ENCODE results near the gene PLEKHH3.

The PLEKHH3 gene

GRCh38 chr17:42680331-42680808 lies 3.6 kb upstream of the PLEKHH3 start:
- peak overlapping the region; percentile 99 for H3K27ac ChIP-seq
- TF ChIP-seq ZFX (IDR thresholded peaks at IDR 0.05; ENCODE audit: borderline replicate concordance), result no peak
- no peak for TF ChIP-seq CTCF (IDR thresholded peaks at IDR 0.05)

- H3K27ac ChIP-seq, result peak overlapping the region; percentile 99
- TF ChIP-seq ZFX (IDR thresholded peaks at IDR 0.05; ENCODE audit: borderline replicate concordance) (0 out of 2 replicates have a peak, but pooled peaks have one; percentile 62), CTCF (IDR thresholded peaks at IDR 0.05) (peak; percentile 92)
Observed at GRCh38 chr17:42679492-42680330, 2.9 kb upstream of the PLEKHH3 start.

GRCh38 chr17:42678951-42679491 lies 2.2 kb upstream of the PLEKHH3 start:
- TF ChIP-seq CTCF (IDR thresholded peaks at IDR 0.05) (no peak), ZFX (IDR thresholded peaks at IDR 0.05; ENCODE audit: borderline replicate concordance) (no peak)
- peak overlapping the region; percentile 99 for H3K27ac ChIP-seq

- H3K27ac ChIP-seq, result peak overlapping the region; percentile 99
- TF ChIP-seq ZFX (IDR thresholded peaks at IDR 0.05; ENCODE audit: borderline replicate concordance) (no peak), CTCF (IDR thresholded peaks at IDR 0.05) (no peak)
Observed at GRCh38 chr17:42677921-42678781, 1.4 kb upstream of the PLEKHH3 start.

GRCh38 chr17:42677012-42677857 lies 441 bp upstream of the PLEKHH3 start:
- H3K27ac ChIP-seq, result peak overlapping the region; percentile 99

More at GRCh38 chr17:42677012-42677857, 441 bp upstream of the PLEKHH3 start:
- TF ChIP-seq CTCF (IDR thresholded peaks at IDR 0.05) (no peak), ZFX (IDR thresholded peaks at IDR 0.05; ENCODE audit: borderline replicate concordance) (no peak)

All from 22Rv1 (cell line).